B cell (primary cell): ENCODE measurements around the gene ANKS1B. TPM values are rescaled to one million over a fixed set of nuclear protein-coding genes. Genes with fewer than 3 reads are reported as not detected.

ENCODE experiments used
- ATAC-seq: fragments of 200-7000 bp; cut with Tn5 transposase; one replicate; pipeline ENCODE4 v1.10.0; 2021; ENCODE audit warnings: low read depth, mild to moderate bottlenecking, moderate number of reproducible peaks, moderate library complexity
- CTCF ChIA-PET: fragments of 350-600 bp; sonication (Branson Sonifier 250); formaldehyde crosslinking; loops from one replicate; lab custom pipeline; 2021; ENCODE audit warnings: antibody characterized with exemption, inconsistent platforms; lab: Charles Lee
- POLR2A ChIA-PET: fragments of 350-600 bp; sonication (Branson Sonifier 250); formaldehyde crosslinking; loops from one replicate; lab custom pipeline; 2021; ENCODE audit warnings: antibody characterized with exemption; lab: Charles Lee
- DNase-seq: peaks from one replicate; pipeline ENCODE4 v3.0.0; 2013
- H2AFZ ChIP-seq: 2 replicates; pipeline ENCODE4 v1.6.1; 2012; ENCODE audit warnings: mild to moderate bottlenecking, low read depth, low read length; ENCODE audit not compliant: insufficient read depth, poor library complexity, severe bottlenecking
- H3K27ac ChIP-seq, 2 donors: 1 replicate in 1 of 2; 2 replicates in 1 of 2; pipeline ENCODE4 v1.5.1; 2012 to 2013; ENCODE audit warnings: low read length in 2 of 2, mild to moderate bottlenecking in 2 of 2, moderate library complexity in 1 of 2
- H3K27me3 ChIP-seq, 4 experiments: fragments of 200-600 bp in 1 of 4; sonication (generic) in 1 of 4; replicated peaks in 1 of 4; 1 replicate in 2 of 4; 2 replicates in 2 of 4; pipeline versions ENCODE4 v1.6.1 to v1.7.0; 2013 to 2016; ENCODE audit warnings: low read length in 3 of 4, mild to moderate bottlenecking in 2 of 4, mixed read lengths in 1 of 4, moderate library complexity in 1 of 4; ENCODE audit not compliant: insufficient read depth in 4 of 4, control insufficient read depth in 3 of 4; ENCODE audit errors: control extremely low read depth in 1 of 4
- H3K36me3 ChIP-seq, 2 experiments: replicated peaks in 1 of 2; 1 replicate in 1 of 2; 2 replicates in 1 of 2; pipeline versions ENCODE4 v1.6.1 to v1.7.1; 2013; ENCODE audit warnings: low read length in 1 of 2; ENCODE audit not compliant: insufficient read depth in 2 of 2, control insufficient read depth in 1 of 2; ENCODE audit errors: control extremely low read depth in 1 of 2, extremely low read depth in 1 of 2
- H3K4me1 ChIP-seq, 2 donors: fragments of 200-600 bp in 1 of 2; sonication (generic) in 1 of 2; 1 replicate in 1 of 2; 2 replicates in 1 of 2; pipeline versions ENCODE4 v1.5.1 to v1.6.1; 2013 to 2017; ENCODE audit warnings: low read length in 2 of 2; ENCODE audit not compliant: control insufficient read depth in 2 of 2, insufficient read depth in 2 of 2
- H3K4me2 ChIP-seq: replicated peaks from 2 replicates; pipeline ENCODE3; 2012; ENCODE audit warnings: mild to moderate bottlenecking, low read depth, low read length; ENCODE audit not compliant: poor library complexity, severe bottlenecking
- H3K4me3 ChIP-seq, 5 experiments: fragments of 200-600 bp in 1 of 5; sonication (generic) in 1 of 5; 1 replicate in 3 of 5; 2 replicates in 2 of 5; pipeline versions ENCODE4 v1.5.1 to v1.7.0; 2011 to 2016; ENCODE audit warnings: low read length in 4 of 5, mild to moderate bottlenecking in 4 of 5, low read depth in 2 of 5, control low read depth in 1 of 5, moderate library complexity in 1 of 5; ENCODE audit not compliant: insufficient read depth in 1 of 5; ENCODE audit errors: control extremely low read depth in 1 of 5, extremely low read depth in 1 of 5
- H3K79me2 ChIP-seq: fragments of 200-600 bp; sonication (generic); one replicate; pipeline ENCODE4 v1.6.0; 2016; ENCODE audit warnings: low read length; ENCODE audit not compliant: control insufficient read depth, insufficient read depth
- H3K9ac ChIP-seq: fragments of 200-600 bp; sonication (generic); 2 replicates; pipeline ENCODE4 v1.6.1; 2017; ENCODE audit warnings: mild to moderate bottlenecking, low read length, moderate library complexity
- H3K9me3 ChIP-seq, 3 donors: one replicate each; pipeline versions ENCODE4 v1.6.1 to v1.7.1; 2013; ENCODE audit warnings: low read length in 2 of 3; ENCODE audit not compliant: control insufficient read depth in 2 of 3, insufficient read depth in 1 of 3; ENCODE audit errors: control extremely low read depth in 1 of 3
- H4K20me1 ChIP-seq: 2 replicates; pipeline ENCODE4 v1.6.0; 2012; ENCODE audit warnings: mild to moderate bottlenecking, low read length; ENCODE audit not compliant: insufficient read depth, control insufficient read depth, poor library complexity, severe bottlenecking
- H3K27ac Mint-ChIP-seq: one replicate; pipeline ENCODE4 v1.8.0; 2021; ENCODE audit warnings: mixed read lengths
- H3K27me3 Mint-ChIP-seq: one replicate; pipeline ENCODE4 v1.8.0; 2021; ENCODE audit warnings: mixed read lengths
- H3K4me1 Mint-ChIP-seq: one replicate; pipeline ENCODE4 v1.8.0; 2021; ENCODE audit warnings: mixed read lengths
- H3K4me3 Mint-ChIP-seq: one replicate; pipeline ENCODE4 v1.8.0; 2021; ENCODE audit warnings: mixed read lengths
- H3K9me3 Mint-ChIP-seq: one replicate; pipeline ENCODE4 v1.8.0; 2022; ENCODE audit warnings: mixed read lengths; ENCODE audit not compliant: insufficient read depth
- EZH2 ChIP-seq: IDR thresholded peaks from 2 replicates; pipeline ENCODE4 v1.6.1; 2012; ENCODE audit warnings: borderline replicate concordance, low read depth, mild to moderate bottlenecking, moderate library complexity, low read length; ENCODE audit not compliant: insufficient read depth, poor library complexity, severe bottlenecking
- WGBS: methylation state at CpG from one replicate; pipeline ENCODE4 v1.1.5; 2013; ENCODE audit warnings: missing lambda C conversion rate; ENCODE audit not compliant: insufficient coverage; 5-methylcytosine and 5-hydroxymethylcytosine counted together
- intact Hi-C: fragments of 100-400 bp; cut with micrococcal nuclease; formaldehyde crosslinking; loops from one replicate; pipeline ENCODE4 v1.10.0; 2022
- polyA plus RNA-seq: library from polyadenylated mRNA; depleted of rRNA; stranded (reverse); fragments of >200 nt; gene quantifications from 2 replicates; pipeline ENCODE4 v1.2.3, GENCODE V29; 2012
- total RNA-seq, 2 donors: library from RNA; stranded (reverse); fragments of 120-200 nt in 1 of 2; gene quantifications; 1 replicate in 1 of 2; 2 replicates in 1 of 2; pipeline versions ENCODE4 v1.2.3 to v1.2.4, GENCODE V29; 2013 to 2022
- TF ChIP-seq, protein P1 (sequence below): fragments of 200-600 bp; IDR thresholded peaks from one replicate; pipeline ENCODE4 v1.8.0; 2022; ENCODE audit warnings: antibody characterized with exemption, mild to moderate bottlenecking

Gene ANKS1B
- total and polyA plus RNA-seq, 2 donors (not counting 1 experiment from before 2014, with no cell fraction given): not detected

GRCh38 chr12:99054601-99055128 is 930.1 kb downstream of the ANKS1B start:
- no peak overlapping the region for H3K27ac ChIP-seq
- no peak for TF ChIP-seq EZH2
- TF ChIP-seq, protein P1, sequence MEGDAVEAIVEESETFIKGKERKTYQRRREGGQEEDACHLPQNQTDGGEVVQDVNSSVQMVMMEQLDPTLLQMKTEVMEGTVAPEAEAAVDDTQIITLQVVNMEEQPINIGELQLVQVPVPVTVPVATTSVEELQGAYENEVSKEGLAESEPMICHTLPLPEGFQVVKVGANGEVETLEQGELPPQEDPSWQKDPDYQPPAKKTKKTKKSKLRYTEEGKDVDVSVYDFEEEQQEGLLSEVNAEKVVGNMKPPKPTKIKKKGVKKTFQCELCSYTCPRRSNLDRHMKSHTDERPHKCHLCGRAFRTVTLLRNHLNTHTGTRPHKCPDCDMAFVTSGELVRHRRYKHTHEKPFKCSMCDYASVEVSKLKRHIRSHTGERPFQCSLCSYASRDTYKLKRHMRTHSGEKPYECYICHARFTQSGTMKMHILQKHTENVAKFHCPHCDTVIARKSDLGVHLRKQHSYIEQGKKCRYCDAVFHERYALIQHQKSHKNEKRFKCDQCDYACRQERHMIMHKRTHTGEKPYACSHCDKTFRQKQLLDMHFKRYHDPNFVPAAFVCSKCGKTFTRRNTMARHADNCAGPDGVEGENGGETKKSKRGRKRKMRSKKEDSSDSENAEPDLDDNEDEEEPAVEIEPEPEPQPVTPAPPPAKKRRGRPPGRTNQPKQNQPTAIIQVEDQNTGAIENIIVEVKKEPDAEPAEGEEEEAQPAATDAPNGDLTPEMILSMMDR: no peak
- H3K4me2 ChIP-seq: no peak overlapping the region
- Mint-ChIP-seq H3K27me3 (no peaks in the 10 kb centered on the region), H3K27ac (no peak overlapping the region), H3K4me1 (no peaks in the 10 kb centered on the region), H3K4me3 (no peak overlapping the region), H3K9me3 (no peaks in the 10 kb centered on the region)
- no peaks in the 10 kb centered on the region for H4K20me1 ChIP-seq
- no CpG with 5 or more reads among the region's 1 CpG for WGBS
- no peak for DNase-seq
- intact Hi-C loops: no loop called here
- ATAC-seq: no peak
- no peaks in the 10 kb centered on the region for H3K4me1 ChIP-seq
- ChIA-PET POLR2A (no interaction called here), CTCF (no interaction called here)
- H3K79me2 ChIP-seq: no peaks in the 10 kb centered on the region
- H3K9me3 ChIP-seq: peaks cover 0 to 3% (median 0%) of the 10 kb centered on the region in 3 donors
- no peak overlapping the region for H3K4me3 ChIP-seq
- H3K9ac ChIP-seq: no peak overlapping the region
- no peaks in the 10 kb centered on the region for H3K27me3 ChIP-seq
- H2AFZ ChIP-seq: no peak overlapping the region
- no peaks in the 10 kb centered on the region for H3K36me3 ChIP-seq

DNA sequence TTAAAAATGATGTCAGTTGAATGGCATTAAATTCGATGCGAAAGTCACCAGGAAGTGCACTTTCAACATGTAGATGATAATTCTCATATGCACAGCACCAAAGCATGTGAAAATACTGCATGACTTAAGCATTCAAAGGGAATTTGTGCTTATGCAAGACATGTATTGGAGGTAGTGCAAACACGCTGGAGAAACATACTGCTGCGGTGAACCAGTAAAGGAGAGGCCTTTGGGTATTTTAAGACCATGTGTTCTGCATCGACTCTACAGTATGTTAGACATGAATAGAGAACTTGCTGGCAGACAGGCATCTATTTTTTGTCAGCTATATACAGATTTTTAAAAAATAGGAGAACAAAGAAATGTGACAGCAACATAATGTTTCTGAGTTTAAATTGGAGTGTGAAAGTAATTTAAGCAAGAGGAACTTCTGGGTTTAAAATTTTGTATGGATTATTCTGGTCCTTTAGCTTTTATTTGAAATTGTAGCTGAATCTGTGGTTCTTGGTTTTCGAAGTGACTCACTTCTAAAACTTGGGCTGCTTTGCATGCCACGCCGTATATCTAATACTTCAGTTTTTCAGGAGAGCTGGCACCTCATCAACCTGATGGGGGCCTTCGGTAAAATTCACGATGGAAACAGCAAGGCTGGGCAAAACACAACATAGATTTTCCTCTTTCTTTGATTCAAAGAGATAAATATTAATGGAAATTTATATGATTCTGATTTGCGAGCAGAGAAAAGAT is 930.9 kb downstream of the ANKS1B start:
- Histone ChIP-seq H4K20me1 (no peaks in the 10 kb centered on the region), H3K36me3 (no peaks in the 10 kb centered on the region), H3K4me2 (no peak overlapping the region), H3K27ac (no peak overlapping the region), H3K4me1 (no peaks in the 10 kb centered on the region), H2AFZ (no peak overlapping the region), H3K79me2 (no peaks in the 10 kb centered on the region), H3K9ac (no peak overlapping the region), H3K9me3 (peaks cover 0 to 3% (median 0%) of the 10 kb centered on the region in 3 donors), H3K27me3 (no peaks in the 10 kb centered on the region), H3K4me3 (no peak overlapping the region)
- CTCF ChIA-PET: interaction anchor here (0.9 kb wide), 1 partner anchor 9 kb away, joined by 3 read pairs; no protein-coding TSS in a partner anchor
- Mint-ChIP-seq H3K4me1 (no peaks in the 10 kb centered on the region), H3K9me3 (no peaks in the 10 kb centered on the region), H3K4me3 (no peak overlapping the region), H3K27ac (no peak overlapping the region), H3K27me3 (no peaks in the 10 kb centered on the region)
- POLR2A ChIA-PET: no interaction called here
- no peak for ATAC-seq
- intact Hi-C loops: no loop called here
- TF ChIP-seq, protein P1: no peak
- no peak for TF ChIP-seq EZH2
- DNase-seq: no peak
- WGBS: 92% methylated on average over 5 of the region's 11 CpGs
